HL-60/S4 treated with phorbol 12-myristate 13-acetate at 8.2 ng/mL for 4 days and 3 days (cell line): ENCODE results near the gene HOXD11.

Source experiments
- in situ Hi-C: fragments of 300-500 bp; cut with MboI; formaldehyde crosslinking; loops from 2 replicates; pipeline ENCODE4 v1.15.0; 2022; ENCODE audit warnings: low sequenced_read_pairs

HOXD11 gene

GRCh38 chr2:176140513-176141317, 33.6 kb downstream of the HOXD11 start:
- in situ Hi-C loops, result loop anchor here (25.0 kb wide), 2 partner anchors 522 to 997 kb away; no protein-coding TSS in a partner anchor

DNA sequence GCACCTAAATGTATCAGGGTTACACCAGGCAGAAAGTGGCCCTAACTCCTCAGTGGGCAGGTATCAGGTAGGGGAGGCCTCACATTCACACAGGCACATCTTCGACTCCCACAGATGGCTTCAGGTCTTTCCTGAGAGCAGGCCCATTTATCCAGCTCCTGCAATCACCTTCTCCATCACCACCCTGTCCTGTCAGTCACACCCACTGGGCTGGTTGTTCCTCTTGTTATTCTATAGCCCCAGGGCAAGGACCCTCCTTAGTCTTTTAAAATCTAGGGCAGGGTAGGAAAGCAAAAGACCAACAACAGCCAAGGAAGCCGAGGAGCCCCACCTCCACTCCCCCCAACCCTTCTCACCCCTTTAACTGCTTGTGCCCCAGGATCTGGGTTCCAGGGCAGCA, 35.2 kb downstream of the HOXD11 start:
- in situ Hi-C loops, result loop anchor here (25.0 kb wide), 2 partner anchors 520 to 995 kb away; no protein-coding TSS in a partner anchor

GRCh38 chr2:176145085-176145969, 38.2 kb downstream of the HOXD11 start:
- in situ Hi-C loops, result loop anchor here (25.0 kb wide), 2 partner anchors 517 to 992 kb away; no protein-coding TSS in a partner anchor

- in situ Hi-C loops, result loop anchor here (25.0 kb wide), 2 partner anchors 516 to 991 kb away; no protein-coding TSS in a partner anchor
Observed at GRCh38 chr2:176146101-176146500, 39.0 kb downstream of the HOXD11 start.

DNA sequence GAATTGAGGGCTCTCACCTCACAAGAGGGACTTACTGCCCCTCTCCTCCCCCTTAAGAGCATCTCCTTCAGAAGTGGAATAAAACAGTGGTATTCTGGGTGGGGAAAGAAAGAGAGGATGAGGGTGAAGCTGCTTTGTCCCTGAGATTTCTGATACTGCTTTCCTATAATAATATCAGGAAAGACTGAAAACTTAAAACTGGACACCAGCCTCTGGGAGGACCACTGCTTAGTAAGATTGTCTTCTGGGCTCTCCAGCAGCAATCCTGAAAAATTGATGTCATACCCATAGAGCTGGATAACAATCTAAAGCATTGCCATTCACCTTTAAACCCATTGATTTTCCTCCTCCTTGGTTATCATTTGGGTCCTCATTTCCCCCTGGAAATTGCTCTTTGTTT, 39.6 kb downstream of the HOXD11 start:
- in situ Hi-C loops, result loop anchor here (25.0 kb wide), 2 partner anchors 516 to 991 kb away; no protein-coding TSS in a partner anchor

DNA sequence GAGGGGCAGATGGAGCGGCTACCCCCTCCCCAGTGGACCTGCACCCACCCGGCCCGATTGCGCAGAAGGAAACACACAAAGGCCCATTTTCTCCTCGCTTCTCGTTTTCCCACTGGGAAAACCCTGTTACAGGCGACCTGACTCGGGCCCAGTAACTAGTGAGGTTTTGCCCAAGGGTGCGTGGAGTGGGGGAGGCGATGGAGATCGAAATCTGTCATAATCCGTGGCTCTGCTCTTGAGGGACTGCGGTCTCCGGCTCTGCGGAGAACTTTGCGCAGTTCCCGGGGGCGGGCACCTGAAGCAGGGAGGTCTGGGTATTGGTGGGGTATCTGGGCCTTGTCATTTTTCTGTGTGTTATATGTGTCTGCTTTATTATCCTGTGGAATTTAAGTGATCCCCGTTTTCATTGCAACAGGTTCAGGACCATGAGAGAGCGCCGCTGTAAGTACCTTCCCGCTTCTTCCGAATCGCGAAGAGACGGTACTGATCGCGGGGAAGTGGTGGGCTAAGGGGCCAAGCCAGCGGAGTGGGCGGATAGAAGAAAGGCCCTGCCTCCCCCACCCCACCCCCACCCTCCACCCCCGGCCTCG, 40.2 kb downstream of the HOXD11 start:
- in situ Hi-C loops, result loop anchor here (25.0 kb wide), 2 partner anchors 515 to 990 kb away; no protein-coding TSS in a partner anchor

- in situ Hi-C loops, result loop anchor here (25.0 kb wide), 2 partner anchors 514 to 989 kb away; no protein-coding TSS in a partner anchor
Observed at GRCh38 chr2:176147800-176148496, 40.9 kb downstream of the HOXD11 start.

DNA sequence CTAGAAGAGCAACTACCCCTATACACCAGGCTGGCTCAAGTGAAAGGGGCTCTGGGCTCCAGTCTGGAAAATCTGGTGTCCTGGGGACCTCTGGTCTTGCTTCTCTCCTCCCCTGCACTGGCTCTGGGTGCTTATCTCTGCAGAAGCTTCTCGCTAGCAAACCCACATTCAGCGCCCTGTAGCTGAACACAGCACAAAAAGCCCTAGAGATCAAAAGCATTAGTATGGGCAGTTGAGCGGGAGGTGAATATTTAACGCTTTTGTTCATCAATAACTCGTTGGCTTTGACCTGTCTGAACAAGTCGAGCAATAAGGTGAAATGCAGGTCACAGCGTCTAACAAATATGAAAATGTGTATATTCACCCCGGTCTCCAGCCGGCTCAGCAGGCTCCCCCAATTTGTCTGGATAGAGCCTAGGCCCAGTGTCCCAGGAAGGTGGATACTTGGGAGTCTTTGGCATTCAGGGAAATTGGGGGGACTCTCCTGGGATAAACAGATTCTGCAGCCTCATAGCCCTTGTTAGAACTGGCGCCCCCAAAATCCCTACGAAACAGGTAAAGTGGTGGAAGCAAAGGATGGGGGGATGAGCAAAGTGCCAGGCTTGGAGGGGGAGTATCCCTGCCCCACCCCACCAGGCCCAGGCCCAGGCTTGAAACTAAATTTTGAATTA, 41.8 kb downstream of the HOXD11 start:
- in situ Hi-C loops, result loop anchor here (25.0 kb wide), 2 partner anchors 513 to 988 kb away; no protein-coding TSS in a partner anchor

GRCh38 chr2:176149481-176149938, 42.4 kb downstream of the HOXD11 start:
- in situ Hi-C loops, result loop anchor here (25.0 kb wide), 2 partner anchors 513 to 988 kb away; no protein-coding TSS in a partner anchor

- in situ Hi-C loops, result loop anchor here (25.0 kb wide), 2 partner anchors 512 to 987 kb away; no protein-coding TSS in a partner anchor
Observed at GRCh38 chr2:176149939-176150583, 43.0 kb downstream of the HOXD11 start.

DNA sequence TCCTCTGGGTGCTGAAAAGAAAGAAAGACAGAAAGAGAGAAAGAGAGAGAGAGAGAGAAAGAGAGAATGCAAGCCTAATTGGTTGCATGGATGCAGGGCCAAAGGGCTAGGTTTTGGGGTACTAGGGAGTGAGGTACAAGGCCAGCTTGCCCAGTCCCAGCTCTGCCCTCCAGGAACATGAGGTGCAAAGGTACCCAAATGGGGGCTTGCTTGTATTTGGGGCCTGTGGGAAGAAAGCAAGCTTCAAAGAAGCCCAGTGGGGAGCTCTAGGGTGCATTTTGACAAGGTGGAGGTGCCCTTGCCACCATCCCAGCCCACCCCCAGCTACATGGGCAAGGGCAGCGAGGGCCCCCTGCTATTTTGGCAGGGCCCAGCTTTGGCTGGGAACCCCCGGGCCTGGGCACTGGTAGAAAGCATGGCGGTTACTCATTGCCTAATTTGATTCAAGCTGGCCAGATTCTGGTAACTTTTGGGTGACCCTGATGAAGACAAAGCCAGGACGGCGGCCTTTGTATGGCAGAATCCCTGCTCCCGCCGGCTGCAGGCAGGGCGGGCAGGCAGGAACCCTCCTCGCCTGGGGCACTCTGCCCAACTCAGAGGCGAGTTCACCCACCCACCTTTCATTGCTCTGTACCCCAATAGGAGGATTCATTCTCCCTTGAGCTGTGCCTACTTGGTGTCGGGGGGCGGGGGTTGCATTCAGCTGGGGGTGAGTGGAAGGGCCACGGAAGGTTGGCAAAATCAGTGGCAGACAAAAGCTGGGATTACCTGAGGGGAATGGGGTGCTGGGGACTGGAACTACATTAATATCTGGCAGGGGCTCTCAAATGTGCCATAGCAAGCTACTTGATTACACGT, 43.7 kb downstream of the HOXD11 start:
- in situ Hi-C loops, result no loop called here

GRCh38 chr2:176151442-176152287, 44.6 kb downstream of the HOXD11 start, which contains the start of gene HOXD4:
Gene HOXD4 (plus strand): TSS chr2:176151550. CDS start chr2:176151634, 84 bp downstream.
- in situ Hi-C loops, result no loop called here

- in situ Hi-C loops, result no loop called here
Observed at GRCh38 chr2:176152350-176153181, 45.5 kb downstream of the HOXD11 start.

DNA sequence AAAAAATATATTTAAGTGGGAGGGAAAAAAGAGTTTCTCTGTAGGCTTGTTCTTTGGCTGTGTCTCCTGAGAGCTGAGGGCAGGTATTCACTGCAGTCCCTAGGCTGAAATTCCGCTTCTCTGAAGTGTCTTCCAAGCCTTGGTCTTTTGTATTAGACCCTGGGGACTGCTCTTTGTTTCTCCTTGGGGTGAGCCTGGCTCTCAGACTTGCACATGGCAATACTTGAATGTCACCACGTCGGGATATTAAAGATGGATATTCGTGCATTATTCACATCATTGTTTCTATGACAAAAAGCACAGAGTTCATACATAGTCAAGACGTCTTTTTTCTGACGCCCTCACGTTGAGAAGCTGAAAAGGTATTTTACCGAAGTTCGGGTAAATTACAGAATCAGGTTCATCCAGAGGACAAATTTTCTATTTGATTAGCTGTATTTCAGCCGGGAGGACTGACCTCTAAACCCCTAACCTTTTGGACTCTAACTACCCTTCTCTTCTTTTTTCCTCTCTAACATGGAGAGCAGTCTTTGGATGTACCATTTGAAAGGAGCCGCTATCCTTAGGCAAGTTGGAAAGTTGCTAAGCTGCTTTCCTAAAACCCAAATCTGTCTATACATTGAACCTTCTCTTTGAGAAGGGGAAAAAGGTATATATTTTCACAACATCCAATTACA, 47.6 kb downstream of the HOXD11 start:
- in situ Hi-C loops, result no loop called here

DNA sequence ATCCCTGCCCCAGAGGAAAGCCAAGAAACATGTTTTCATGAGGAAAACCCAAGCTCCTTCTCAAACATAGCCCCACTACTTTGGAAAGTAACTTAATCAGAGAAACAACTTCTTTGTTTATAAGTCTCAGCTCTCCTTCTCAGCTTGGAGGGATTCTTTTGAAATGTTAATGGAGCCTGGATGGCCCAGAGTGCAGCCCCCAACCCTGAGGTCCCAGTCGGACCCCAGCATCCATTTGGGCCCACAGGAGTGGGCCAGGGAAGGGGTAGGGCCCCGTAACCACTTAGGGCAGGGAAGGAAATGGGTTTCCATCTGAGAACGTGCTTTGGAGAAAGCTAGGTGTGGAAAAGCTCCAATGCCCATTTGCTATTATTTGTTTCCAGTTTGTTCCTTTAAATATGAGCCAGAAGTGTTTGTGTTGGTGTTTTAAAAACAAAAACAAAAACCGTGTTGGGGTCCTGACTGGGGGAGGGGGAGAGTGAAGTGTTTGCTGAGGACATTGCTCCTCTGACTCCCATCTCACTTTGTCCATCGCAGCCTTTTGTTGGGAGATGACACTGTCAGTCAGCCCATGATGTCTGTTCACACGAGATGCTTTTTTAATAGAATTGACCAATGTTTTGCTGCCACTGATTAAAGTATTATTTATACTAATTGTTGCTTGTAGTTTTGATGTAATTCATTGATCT, 48.4 kb downstream of the HOXD11 start:
- in situ Hi-C loops, result no loop called here
